Stimulated activated CD4-positive, alpha-beta T cell treated with anti-CD3 and anti-CD28 coated beads, TNF-alpha, amount 100 ng/mL, for 4 hours (primary cell): ENCODE data around the gene PSMD3.
A peak's percentile ranks its signal among the peaks of the same experiment; 100 is the strongest.

Experiments
- DNase-seq, 3 experiments: peaks; one replicate each; pipeline ENCODE4 v3.0.0-alpha.2; 2020; ENCODE audit warnings: low read depth in 3 of 3

Gene PSMD3

DNA sequence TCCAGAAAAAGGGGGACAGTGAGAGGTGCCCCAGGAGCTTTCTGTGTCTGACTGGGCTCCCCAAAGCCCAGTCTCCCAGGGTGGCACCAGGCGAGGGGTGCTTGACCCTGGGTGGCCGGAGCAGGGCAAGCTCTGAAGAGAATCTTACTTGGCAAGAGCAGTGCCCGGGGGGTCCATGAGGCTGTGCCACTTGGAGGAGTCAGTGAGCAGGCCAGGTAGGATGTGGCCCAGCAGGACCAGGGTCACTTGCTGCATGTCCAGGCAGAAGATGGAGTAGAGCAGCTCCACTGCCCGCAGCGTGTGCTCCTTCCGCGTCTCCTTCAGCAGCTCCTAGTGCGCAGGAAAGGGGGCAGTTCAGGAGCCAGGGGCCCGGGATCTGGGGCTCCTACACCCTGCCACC, 41.9 kb downstream of the PSMD3 start:
- DNase-seq = no peak

DNA sequence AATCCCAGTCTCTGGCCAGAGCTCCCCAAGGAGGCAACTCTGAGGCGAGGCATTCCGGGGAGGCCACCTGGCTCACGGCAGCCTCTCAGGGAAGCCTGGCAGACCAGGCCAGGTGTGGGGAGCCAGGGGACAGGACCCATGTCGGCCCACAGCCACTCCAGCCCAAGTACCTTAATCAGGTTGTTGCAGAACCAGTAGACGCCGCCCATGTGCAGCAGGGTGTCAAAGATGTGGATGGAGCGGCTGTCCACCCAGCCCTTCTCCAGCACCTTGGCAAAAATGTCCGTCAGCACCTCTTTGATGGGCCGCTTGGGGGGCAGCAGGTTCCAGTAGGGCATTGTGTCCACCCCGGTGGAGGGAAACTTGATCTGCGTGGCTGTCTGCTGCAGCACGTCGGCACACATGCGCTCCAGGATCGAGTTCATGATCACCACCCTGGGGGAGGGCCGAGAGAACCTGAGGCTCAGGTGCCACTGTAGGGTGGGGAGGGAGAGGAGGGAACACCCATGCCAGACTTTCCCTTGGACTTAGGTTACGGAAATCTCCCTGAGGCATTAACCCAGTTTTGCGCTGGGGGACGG, 42.4 kb downstream of the PSMD3 start:
- no peak for DNase-seq

DNA sequence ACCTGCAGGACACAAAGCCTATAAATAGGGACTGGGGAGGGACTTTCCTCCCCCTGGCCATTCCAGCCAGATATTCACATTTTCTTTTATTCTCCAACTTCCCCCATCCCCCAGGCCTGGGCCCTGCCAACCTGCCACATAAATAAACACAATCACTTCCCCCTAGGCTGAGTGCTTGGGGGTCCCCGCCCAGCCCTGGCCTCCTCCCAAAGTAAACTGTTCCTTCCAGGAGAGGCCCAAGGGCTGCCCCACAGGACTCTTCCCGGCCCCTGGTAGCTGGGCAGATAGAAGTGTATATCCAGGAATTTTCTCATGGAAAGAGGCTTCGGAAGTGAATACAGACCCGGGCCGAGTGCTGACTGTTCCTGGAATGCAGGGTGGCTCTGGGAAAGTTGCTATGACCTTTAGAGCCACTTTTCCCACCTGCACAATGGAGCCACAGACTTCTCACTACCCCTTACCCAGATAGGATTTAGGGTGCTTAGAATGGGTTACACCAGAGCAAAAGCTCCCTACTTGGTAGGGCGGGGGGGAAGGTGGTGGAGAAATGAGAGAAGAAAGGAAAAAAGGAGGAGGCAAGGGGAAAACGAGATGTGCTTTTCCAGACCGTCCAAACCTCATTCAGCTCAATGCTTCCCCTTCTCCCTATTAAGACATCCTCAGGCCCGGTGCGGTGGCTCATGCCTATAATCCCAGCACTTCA, 43.1 kb downstream of the PSMD3 start:
- no peak for DNase-seq

GRCh38 chr17:40024901-40025300, 44.3 kb downstream of the PSMD3 start:
- DNase-seq = no peak

- no peak for DNase-seq
Observed at GRCh38 chr17:40025559-40025958, 45.0 kb downstream of the PSMD3 start.

DNA sequence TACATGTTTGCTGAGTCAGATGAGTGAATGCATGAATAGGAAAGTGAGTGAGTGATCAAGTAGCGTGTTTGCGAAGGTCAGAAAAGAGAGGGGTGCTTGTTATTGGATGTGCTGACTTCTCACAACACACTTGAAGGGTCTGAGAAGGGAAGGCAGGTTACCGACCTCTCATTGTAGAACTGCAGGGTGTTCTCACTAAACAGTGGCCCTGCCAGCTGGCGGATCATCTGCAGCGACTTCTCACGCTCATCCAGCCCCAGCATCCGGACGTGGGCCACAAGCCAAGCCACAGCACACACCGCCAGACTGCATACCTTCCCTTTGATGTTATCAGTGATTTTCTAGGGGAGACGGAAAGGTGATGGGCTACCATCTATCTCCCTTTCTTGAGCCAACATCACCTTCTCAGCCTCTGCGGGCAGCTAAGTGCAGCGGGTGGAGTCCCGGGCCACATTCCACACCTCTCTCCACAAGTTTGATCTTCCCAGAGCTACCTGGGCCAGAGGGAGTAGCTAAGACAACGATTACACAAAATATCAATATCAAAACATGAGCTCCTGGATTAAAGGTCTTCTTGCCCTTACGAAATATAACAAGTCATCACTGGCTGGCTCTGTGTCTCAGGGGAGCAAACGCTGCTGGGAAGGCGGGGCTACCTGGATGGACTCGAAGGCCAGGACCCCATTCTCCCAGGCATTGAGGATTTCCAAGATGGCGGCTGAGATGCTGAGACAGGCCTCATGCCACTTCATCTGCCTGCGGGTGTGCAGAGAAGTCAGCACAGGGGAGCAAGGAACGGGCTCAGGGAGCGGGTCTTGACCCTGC, 45.6 kb downstream of the PSMD3 start:
- DNase-seq = no peak

DNA sequence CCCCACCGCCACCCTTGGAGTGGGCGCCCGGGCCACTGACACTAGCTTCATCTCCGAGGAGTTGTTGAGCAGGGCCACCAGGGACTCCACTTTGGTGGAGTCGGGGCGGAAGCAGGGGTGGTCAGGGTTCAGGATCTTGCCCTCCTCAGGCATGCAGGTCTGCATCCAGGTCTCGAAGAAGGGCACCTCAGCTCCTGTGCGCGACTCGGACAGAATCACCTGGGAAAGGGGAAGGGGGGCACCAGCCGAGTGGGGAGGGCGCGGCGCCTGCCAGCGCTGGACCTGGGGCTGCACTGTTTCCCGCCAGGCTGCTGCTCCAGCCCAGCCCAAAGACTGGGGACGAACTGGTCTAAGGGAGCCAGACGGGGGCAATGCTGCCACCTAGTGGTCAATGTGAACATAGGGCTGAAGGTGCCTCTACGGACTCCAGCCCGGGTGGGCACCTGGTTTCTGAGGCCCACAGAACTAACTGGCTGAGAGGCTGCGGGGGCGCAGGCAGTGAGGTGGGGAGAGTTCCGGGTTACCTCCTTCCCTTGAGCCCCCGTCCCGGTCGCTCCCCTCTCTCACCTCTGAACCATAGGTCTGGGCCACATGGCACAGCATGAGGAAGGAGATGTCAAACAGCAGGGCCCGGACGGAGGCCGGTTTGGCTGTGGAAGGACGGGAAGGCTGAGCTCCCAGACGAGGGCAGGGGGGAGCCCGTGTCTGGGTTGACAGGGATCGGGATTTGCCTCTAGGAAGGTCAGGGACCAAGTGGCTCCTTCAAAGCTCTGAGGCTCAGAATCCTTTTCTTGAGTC, 46.4 kb downstream of the PSMD3 start:
- DNase-seq = peak; percentile 53 to 68 (median 53)

GRCh38 chr17:40027614-40028012, 47.0 kb downstream of the PSMD3 start:
- no peak for DNase-seq

- DNase-seq = no peak
Observed at GRCh38 chr17:40028595-40028994, 48.0 kb downstream of the PSMD3 start.

GRCh38 chr17:40031706-40032105, 51.1 kb downstream of the PSMD3 start:
- DNase-seq = no peak

DNA sequence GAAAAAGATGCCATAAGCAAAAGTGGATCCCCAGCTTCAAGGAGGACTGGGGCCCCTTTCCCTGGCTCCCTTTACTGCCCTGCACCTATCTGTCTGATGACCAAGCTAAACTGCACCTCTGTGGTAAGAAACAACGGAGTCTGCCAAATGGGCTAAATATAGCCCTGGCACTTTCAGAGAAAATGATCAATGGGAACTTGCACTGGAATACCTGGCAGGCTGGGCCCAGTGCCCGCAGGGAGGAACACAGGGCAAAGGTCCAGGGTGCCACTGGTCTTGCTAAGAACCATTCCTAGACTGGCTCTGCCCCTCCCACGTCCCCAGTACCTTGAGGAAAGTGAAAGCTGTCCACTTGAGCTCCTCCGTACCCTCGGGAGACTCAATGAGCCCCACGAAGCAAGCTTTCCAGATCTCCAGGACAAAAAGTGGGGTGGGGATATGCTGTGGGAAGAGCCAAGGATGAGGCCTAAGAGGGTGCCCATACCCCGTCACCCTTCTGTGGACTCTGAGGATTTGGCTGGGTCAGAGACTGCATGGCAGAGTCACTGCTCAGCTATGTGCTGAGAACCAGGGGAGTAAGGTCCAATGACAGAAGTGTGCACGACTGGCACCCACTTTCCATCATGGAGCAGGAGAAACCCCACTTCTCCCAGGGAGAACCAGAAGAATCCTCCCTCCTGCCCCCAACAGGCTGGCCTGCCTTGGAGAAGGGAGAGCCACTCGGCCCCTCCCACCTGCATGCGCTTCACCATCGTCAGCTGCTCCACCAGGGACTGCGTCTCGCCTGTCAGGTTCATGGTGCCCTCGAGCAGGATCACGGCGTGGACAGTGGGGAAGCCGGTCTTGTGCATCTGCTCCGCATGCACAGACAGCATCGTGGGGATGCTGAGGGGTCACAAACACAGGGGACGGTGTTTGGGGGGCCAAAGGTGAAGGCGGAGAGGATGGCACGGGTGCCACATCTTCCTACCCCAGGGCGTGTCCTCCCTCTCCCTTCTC, 52.0 kb downstream of the PSMD3 start:
- DNase-seq = no peak

DNA sequence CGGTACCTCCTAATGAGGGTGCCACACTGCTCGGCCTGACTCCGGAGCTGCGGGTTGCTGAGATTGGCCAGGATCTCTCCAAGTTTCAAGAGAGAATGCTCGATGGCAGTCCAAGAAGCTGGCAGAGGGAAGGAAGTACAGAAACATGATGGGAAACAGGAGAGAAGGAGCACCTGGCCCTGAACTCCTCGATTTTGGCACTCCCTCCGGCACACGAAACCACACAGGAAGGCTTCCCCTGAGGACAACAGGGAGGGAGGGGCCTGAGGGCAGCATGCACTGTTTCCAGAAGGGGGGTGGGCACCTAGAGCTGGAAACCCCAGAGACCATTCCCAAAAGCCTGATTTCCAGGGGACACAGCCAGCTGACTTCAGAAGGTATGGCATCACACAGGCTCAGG, 52.7 kb downstream of the PSMD3 start:
- no peak for DNase-seq

DNA sequence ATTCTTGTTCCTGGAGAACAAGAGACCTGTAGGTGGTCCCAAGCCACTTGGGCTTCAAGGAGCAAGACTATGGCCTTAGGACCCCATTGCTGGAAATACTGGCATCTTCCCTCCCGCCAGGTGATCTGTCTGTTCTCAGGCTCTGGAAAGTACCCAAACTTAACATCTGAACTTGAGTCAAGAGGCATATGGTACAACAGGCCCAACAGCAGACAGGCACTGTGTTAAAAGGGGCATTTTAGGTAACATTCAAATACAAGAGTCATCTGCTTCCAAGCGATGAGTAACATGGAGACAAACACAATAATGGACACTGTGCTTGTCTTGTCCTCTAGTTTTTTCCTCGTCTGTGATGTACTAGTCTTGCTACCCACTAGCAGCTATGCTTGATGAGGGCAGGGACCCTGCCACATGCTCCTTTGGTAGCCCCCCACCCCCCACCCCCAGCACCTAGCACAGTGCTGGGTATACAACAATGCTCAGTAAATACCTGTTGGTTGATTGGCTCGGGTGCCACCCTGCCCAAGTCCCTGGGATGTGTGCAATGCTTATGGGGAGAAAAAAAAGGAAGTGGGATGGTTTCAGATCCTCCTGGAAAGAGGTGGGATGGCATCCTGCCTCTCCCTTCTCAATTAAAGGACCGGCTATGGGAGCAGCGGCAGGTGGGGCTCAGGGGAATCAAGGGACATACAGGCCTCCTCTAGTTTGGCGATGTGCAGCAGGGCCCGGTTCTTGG, 54.0 kb downstream of the PSMD3 start:
- no peak for DNase-seq

DNA sequence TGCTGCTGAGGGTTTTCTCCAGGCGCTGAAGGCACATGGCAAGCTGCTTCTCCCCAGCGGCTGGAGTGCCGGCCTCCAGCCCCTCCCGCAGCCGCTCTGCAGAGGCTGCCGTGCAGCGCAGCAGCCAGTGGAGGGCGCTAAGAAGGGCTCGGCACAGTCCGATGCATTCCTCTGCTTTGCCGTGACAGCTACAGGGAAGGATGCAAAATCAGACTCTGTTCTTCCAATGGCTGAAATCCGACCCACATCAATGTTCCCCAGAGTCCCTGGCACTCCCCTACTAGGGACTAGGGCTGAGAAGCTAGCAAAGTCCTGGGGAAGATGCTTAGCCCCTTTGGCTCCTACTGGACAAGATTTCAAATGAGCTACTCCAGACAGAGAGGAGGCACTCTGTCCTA, 54.6 kb downstream of the PSMD3 start:
- no peak for DNase-seq

DNA sequence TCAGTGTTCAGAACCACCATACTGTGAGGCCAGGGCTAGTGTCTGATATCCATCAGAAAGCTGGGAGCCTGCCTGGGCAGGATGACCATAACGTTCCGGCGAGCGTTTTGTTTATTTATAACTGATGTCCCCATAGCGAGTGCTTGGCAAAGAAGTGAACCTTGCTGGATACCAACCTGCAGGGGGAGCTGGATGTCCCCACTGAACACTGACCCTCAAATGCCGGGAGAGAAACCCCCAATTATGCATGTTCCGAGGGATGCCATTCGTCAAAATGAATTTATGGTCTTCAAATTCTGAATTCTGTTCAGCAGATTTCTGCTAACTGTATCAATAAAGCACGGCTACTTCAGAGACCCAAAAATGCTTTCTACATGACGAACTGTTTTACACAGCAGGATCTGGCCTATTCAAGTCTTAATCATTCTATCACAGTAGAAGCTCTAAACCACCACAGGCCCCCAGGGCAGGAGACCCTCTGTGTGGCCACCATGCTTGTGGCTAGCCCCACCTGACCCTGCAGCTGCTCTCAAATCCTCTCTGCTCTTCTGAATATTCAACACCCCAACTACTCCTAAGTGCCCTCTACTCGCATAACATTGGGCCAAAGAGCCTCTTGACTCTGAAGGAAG, 58.4 kb downstream of the PSMD3 start:
- no peak for DNase-seq

DNA sequence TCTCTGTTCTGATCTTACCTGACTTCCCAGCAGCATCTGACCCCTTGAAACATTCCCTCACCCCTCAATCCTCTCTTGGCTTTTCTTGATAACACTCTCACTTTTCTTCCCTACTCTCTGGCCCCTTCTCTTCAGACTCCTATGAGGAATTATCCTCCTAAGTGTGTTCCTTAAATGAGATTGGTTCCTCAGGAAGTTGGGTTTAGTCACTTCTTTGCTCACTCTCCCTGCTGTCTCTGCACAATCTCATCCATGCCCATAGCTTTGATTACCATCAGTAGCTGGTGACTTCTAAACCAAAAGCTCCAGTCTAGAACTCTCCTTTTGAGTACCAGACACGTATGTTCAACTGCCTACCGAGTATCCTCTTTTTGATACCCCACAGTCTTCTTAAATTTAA, 60.6 kb downstream of the PSMD3 start:
- DNase-seq = no peak
